Upper lobe of left lung (tissue), 4 donors: ENCODE results near the gene CMYA5.

Experiments
- CTCF ChIP-seq, 6 experiments: fragments of 450-650 bp in 4 of 6; fragments of 200-600 bp in 2 of 6; sonication (generic) in 2 of 6; IDR thresholded peaks; one replicate each; pipeline ENCODE4 v1.5.1; 2016 to 2019; ENCODE audit warnings: antibody characterized with exemption in 6 of 6
- EP300 ChIP-seq, 4 donors: sonication (generic); formaldehyde crosslinking; IDR thresholded peaks; one replicate each; pipeline ENCODE4 v1.5.1; 2017; ENCODE audit warnings: antibody characterized with exemption in 4 of 4, control low read depth in 2 of 4
- POLR2A ChIP-seq, 4 donors: fragments of 450-650 bp; IDR thresholded peaks; one replicate each; pipeline ENCODE4 v1.5.1; 2016 to 2017; ENCODE audit warnings: antibody characterized with exemption in 4 of 4, mild to moderate bottlenecking in 2 of 4
- POLR2AphosphoS5 ChIP-seq, 2 donors: sonication (generic); formaldehyde crosslinking; IDR thresholded peaks; one replicate each; pipeline ENCODE4 v1.5.1; 2017; ENCODE audit warnings: antibody characterized with exemption in 2 of 2

- no peak for TF ChIP-seq CTCF (IDR thresholded peaks at IDR 0.05)
- TF ChIP-seq POLR2A (IDR thresholded peaks at IDR 0.05) = no peak
- TF ChIP-seq EP300 (IDR thresholded peaks at IDR 0.05) = no peak
- TF ChIP-seq POLR2AphosphoS5 (IDR thresholded peaks at IDR 0.05) = no peak
Observed at GRCh38 chr5:79820648-79821047, 131.0 kb downstream of the CMYA5 start.
